GM20000 (cell line): ENCODE results near the gene AP1G1.

Experiments used
- DNase-seq: peaks from one replicate; pipeline ENCODE4 v3.0.0; 2012; ENCODE audit warnings: low spot score
- TF ChIP-seq, protein P1 (sequence below): IDR thresholded peaks from 2 replicates; pipeline ENCODE4 v1.5.1; 2012; ENCODE audit warnings: mild to moderate bottlenecking, control low read depth; ENCODE audit errors: extremely low read depth, missing control alignments

The AP1G1 gene

DNA sequence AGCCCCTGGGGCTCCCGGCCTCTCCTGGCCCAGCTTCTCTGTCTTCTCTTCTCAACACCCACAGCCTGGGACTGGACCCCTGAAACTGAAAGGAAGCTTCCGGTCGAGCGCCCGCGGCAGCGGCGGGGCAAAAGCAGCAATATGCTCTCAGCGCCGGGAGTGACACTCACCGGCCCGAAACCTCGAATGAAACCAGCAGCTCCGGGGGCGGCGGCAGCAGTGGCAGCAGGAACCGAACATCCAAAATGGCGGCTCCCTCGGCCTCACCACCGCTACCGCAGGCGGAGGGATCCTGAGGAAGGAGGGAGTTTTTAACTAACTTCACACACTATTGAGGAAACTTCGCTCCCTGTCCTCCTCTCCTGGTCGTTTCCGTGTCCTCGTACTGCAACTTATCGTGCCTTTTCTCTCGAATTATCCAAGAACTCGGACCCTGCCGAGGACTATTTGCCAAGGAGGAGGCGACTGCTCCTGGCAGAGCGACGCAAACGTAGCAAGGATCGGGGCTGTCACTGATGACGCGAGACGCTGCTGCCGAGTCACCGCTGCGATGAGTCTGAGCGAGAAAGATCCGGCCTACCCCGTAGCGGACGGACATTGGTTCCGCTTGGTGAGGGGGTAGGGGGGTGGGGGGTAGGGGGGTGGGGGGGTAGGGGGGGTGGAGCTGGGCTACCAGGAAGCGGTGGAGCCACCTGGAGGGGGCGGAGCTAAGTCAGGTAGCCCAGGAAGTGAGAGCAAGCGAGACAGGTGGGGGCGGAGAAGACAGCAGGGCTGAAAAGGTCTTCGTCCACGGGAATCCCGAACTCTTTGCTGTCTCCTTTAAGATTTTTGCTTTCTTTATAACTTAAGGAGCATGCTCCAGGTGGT lies at the start of gene AP1G1:
TSS of gene AP1G1 (minus strand) at position 242 of the 867 bp plus-strand sequence. CDS start 19,355 bp downstream, outside the sequence.
- TF ChIP-seq, protein P1, sequence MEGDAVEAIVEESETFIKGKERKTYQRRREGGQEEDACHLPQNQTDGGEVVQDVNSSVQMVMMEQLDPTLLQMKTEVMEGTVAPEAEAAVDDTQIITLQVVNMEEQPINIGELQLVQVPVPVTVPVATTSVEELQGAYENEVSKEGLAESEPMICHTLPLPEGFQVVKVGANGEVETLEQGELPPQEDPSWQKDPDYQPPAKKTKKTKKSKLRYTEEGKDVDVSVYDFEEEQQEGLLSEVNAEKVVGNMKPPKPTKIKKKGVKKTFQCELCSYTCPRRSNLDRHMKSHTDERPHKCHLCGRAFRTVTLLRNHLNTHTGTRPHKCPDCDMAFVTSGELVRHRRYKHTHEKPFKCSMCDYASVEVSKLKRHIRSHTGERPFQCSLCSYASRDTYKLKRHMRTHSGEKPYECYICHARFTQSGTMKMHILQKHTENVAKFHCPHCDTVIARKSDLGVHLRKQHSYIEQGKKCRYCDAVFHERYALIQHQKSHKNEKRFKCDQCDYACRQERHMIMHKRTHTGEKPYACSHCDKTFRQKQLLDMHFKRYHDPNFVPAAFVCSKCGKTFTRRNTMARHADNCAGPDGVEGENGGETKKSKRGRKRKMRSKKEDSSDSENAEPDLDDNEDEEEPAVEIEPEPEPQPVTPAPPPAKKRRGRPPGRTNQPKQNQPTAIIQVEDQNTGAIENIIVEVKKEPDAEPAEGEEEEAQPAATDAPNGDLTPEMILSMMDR: no peak
- DNase-seq: peak; percentile 92

GRCh38 chr16:71855937-71856662 lies 47.5 kb upstream of the AP1G1 start:
- TF ChIP-seq, protein P1: no peak
- no peak for DNase-seq

- no peak for DNase-seq
- TF ChIP-seq, protein P1: no peak
These were observed 45.8 kb upstream of the AP1G1 start for GRCh38 chr16:71854369-71854948.

GRCh38 chr16:71853413-71853812 lies 44.8 kb upstream of the AP1G1 start:
- peak; percentile 65 for DNase-seq
- TF ChIP-seq, protein P1: no peak

DNA sequence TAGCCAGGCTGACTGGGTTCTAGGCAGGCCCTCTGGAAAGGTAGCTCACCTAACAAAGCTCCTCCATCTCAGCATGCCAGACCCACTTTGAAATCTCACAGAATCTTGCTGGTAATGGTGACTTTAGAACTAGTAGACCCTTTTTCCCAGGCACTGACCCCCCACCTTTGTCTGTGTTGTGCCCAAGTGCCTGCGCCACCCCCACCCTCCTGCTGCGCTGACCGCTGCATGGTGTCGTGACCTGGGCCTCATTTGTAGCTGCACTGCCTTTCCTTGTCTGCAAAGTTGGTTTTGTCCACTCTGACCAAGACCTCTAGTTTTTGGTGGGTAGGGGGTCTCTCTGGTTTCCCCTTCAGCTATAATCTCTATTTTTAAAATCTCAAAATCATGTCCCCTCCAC lies 43.9 kb upstream of the AP1G1 start:
- TF ChIP-seq, protein P1: no peak
- no peak for DNase-seq

- TF ChIP-seq, protein P1: no peak
- DNase-seq: no peak
These were observed 43.5 kb upstream of the AP1G1 start for GRCh38 chr16:71852158-71852557.

DNA sequence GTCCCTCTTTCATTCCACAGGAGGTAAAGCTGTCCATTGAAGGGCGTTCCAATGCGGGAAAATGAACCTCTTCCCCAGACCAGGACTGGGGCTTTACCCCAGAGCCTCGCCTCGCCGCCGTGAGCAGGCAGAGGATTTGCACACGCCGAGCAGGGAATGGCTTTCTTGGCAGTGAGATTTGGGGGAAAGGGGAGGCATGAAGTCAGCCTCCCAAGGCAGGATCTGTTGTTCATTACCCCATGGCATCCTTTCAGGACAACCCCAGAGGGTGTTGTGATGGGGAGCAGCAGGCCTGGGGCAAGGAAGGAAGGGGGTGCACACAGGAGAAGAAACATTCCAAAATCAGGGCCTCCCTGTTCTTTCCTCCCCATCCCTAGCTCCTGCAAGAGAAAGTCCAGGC lies 43.1 kb upstream of the AP1G1 start:
- DNase-seq: no peak
- TF ChIP-seq, protein P1: no peak
